Endodermal cell (in vitro differentiated cells): ENCODE results near the gene CCDC106. TPM values are rescaled to one million over a fixed set of nuclear protein-coding genes. Genes with fewer than 3 reads are reported as not detected.
A peak's percentile ranks its signal among the peaks of the same experiment; 100 is the strongest.

Experiments
- DNase-seq: peaks from one replicate; pipeline ENCODE4 v3.0.0-alpha.2; 2017
- H3K27ac ChIP-seq: 2 replicates; pipeline ENCODE4 v1.5.1; 2013; ENCODE audit warnings: mild to moderate bottlenecking, low read depth, low read length, moderate library complexity
- H3K27me3 ChIP-seq: 2 replicates; pipeline ENCODE4 v1.6.1; 2013; ENCODE audit warnings: mild to moderate bottlenecking, low read length, moderate library complexity; ENCODE audit not compliant: insufficient read depth, control insufficient read depth, poor library complexity, severe bottlenecking
- H3K36me3 ChIP-seq: 2 replicates; pipeline ENCODE4 v1.7.0; 2013; ENCODE audit warnings: mild to moderate bottlenecking, low read length, moderate library complexity; ENCODE audit not compliant: control insufficient read depth, insufficient read depth
- H3K4me1 ChIP-seq: one replicate; pipeline ENCODE4 v1.7.0; 2013; ENCODE audit warnings: low read length; ENCODE audit not compliant: control insufficient read depth, insufficient read depth
- H3K4me3 ChIP-seq: 2 replicates; pipeline ENCODE4 v1.5.1; 2013; ENCODE audit warnings: mild to moderate bottlenecking, low read length, moderate library complexity
- H3K9ac ChIP-seq: 2 replicates; pipeline ENCODE4 v1.6.1; 2013; ENCODE audit warnings: mild to moderate bottlenecking, low read length, moderate library complexity; ENCODE audit not compliant: poor library complexity, severe bottlenecking; ENCODE audit errors: extremely low read depth
- H3K9me3 ChIP-seq: 2 replicates; pipeline ENCODE4 v1.6.1; 2013; ENCODE audit warnings: mild to moderate bottlenecking, low read length, moderate library complexity; ENCODE audit not compliant: control insufficient read depth
- H3K27ac Mint-ChIP-seq: 2 replicates; pipeline ENCODE4 v1.8.0; 2020; ENCODE audit warnings: mixed read lengths
- H3K27me3 Mint-ChIP-seq: 2 replicates; pipeline ENCODE4 v1.8.0; 2021; ENCODE audit warnings: mild to moderate bottlenecking, mixed read lengths; ENCODE audit not compliant: insufficient read depth
- H3K36me3 Mint-ChIP-seq: 2 replicates; pipeline ENCODE4 v1.8.0; 2020; ENCODE audit warnings: low read depth, mixed read lengths
- H3K4me1 Mint-ChIP-seq: 2 replicates; pipeline ENCODE4 v1.8.0; 2020; ENCODE audit warnings: mixed read lengths
- H3K4me3 Mint-ChIP-seq: 2 replicates; pipeline ENCODE4 v1.8.0; 2020; ENCODE audit warnings: mild to moderate bottlenecking, moderate library complexity, mixed read lengths
- H3K9me3 Mint-ChIP-seq: 2 replicates; pipeline ENCODE4 v1.8.0; 2020; ENCODE audit warnings: mild to moderate bottlenecking, mixed read lengths
- WGBS, 2 experiments: methylation state at CpG; one replicate each; pipeline versions ENCODE4 v1.1.5 to v1.1.7; 2013; ENCODE audit warnings: missing lambda C conversion rate in 2 of 2, mixed read lengths in 1 of 2; ENCODE audit not compliant: insufficient coverage in 1 of 2, insufficient read length in 1 of 2; 5-methylcytosine and 5-hydroxymethylcytosine counted together
- total RNA-seq, 2 donors: library from RNA; stranded (reverse); fragmentation: NEBNext Ultra II Directional in 1 of 2; extraction: Animal tissue kit (Norgen Biotek cat#: 25700) in 1 of 2; gene quantifications; 2 replicates in 1 of 2; 3 replicates in 1 of 2; pipeline ENCODE4 v1.2.1, GENCODE V29; 2021
- TF ChIP-seq, protein P1 (sequence below): fragments of 200-600 bp; sonication (generic); conservative IDR thresholded peaks from 2 replicates; pipeline ENCODE4 v1.5.0; 2021; ENCODE audit warnings: antibody characterized with exemption, mild to moderate bottlenecking

The CCDC106 gene
- total RNA-seq, 2 donors from 2014 or later: 18.0 to 24.9 TPM

DNA sequence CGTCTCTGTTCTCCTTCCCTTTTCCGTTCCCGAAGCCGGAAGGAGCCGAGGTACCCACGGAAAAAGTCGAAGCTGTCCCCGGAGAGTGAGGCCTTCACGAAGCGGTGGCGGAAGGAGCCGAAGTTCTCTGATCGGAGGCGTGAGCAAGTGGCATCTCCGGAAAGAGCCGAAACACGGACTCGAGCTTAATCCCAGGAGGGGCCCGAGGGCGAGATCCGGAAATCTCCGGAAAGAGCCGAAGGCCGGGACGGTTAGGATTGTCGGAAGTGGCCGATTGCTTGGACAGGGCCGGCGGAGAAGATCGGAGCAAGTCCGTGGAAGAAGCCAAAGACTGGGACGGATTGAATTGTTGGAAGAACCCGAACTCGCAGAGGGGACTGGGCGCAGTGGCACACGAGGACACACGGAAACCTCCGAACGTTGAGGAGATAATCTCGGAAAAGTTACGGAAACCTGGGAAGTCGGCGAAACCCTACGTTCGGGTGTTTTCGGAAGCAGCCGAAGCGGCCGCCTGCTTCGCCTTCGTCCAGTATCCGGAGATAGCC lies 6.4 kb downstream of the CCDC106 start:
- TF ChIP-seq, protein P1, sequence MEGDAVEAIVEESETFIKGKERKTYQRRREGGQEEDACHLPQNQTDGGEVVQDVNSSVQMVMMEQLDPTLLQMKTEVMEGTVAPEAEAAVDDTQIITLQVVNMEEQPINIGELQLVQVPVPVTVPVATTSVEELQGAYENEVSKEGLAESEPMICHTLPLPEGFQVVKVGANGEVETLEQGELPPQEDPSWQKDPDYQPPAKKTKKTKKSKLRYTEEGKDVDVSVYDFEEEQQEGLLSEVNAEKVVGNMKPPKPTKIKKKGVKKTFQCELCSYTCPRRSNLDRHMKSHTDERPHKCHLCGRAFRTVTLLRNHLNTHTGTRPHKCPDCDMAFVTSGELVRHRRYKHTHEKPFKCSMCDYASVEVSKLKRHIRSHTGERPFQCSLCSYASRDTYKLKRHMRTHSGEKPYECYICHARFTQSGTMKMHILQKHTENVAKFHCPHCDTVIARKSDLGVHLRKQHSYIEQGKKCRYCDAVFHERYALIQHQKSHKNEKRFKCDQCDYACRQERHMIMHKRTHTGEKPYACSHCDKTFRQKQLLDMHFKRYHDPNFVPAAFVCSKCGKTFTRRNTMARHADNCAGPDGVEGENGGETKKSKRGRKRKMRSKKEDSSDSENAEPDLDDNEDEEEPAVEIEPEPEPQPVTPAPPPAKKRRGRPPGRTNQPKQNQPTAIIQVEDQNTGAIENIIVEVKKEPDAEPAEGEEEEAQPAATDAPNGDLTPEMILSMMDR: no peak
- H3K9ac ChIP-seq: peak overlapping the region; percentile 96
- H3K9me3 ChIP-seq: no peaks in the 10 kb centered on the region
- Mint-ChIP-seq H3K27ac (peak overlapping the region; percentile 99), H3K4me3 (peak overlapping the region; percentile 94), H3K4me1 (peaks cover 25% of the 10 kb centered on the region), H3K27me3 (peaks cover 2% of the 10 kb centered on the region), H3K36me3 (peaks cover 10% of the 10 kb centered on the region), H3K9me3 (no peaks in the 10 kb centered on the region)
- peaks cover 11% of the 10 kb centered on the region for H3K36me3 ChIP-seq
- H3K27ac ChIP-seq: peak overlapping the region; percentile 97
- DNase-seq: peak; percentile 100
- peak overlapping the region; percentile 97 for H3K4me3 ChIP-seq
- H3K27me3 ChIP-seq: no peaks in the 10 kb centered on the region
- WGBS, 2 experiments: 0 to 1% methylated on average over 39 to 52 of the region's 52 CpGs
- H3K4me1 ChIP-seq: peaks cover 5% of the 10 kb centered on the region

DNA sequence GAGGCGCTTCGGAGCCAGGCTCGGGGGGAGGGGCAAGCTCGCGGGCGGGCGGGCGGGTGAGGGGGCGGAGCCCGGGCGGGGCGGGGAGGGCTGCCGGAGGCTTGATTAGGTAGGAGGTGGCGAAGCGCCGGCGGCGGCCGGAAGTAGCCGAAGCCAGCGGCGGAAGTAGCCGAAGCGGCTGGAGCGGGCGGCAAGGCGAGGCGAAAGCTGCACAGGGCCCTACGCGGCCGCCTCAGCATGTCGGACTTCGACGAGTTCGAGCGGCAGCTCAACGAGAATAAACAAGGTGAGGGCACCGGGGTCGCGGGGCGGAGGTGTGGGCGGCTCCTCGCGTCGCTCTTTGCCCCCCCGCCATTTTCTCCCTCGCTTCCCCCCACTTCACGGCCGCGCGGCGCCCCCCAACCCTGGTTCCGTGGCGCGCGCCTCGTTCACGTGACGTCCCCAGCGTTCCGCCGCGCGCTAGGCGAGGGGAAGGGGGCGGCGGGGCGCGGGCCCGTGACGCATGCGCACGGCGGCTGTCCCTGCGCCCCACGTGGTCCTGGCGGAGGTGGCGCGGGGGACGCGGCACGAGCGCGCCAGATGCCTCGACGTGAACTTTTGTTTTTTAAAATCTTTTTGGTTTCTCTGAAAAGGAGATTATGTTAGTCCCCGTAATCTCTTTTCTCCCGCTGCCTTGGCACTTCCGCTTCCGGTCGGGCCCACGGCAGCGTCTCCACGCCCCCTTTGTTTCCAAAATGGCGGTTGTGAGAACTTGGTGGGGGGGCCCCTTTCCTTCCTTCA lies 7.0 kb downstream of the CCDC106 start, which contains the start of gene U2AF2:
TSS of gene U2AF2 (plus strand) at position 168 of the 780 bp plus-strand sequence. CDS start at position 238, 70 bp downstream.
- Histone ChIP-seq H3K9ac (peak within 1 kb of the TSS; percentile 96), H3K27me3 (no peaks in the 10 kb centered on the region), H3K4me1 (peaks cover 5% of the 10 kb centered on the region), H3K9me3 (no peaks in the 10 kb centered on the region), H3K4me3 (peak within 1 kb of the TSS; percentile 97), H3K36me3 (peaks cover 14% of the 10 kb centered on the region), H3K27ac (peak within 1 kb of the TSS; percentile 99)
- TF ChIP-seq, protein P1: no peak
- Mint-ChIP-seq H3K36me3 (peaks cover 14% of the 10 kb centered on the region), H3K4me1 (peaks cover 25% of the 10 kb centered on the region), H3K9me3 (no peaks in the 10 kb centered on the region), H3K27me3 (peaks cover 2% of the 10 kb centered on the region), H3K4me3 (peak within 1 kb of the TSS; percentile 94), H3K27ac (peak within 1 kb of the TSS; percentile 99)
- DNase-seq: peak; percentile 99
- WGBS, 2 experiments: 0 to 3% methylated on average over 26 to 94 of the region's 95 CpGs

DNA sequence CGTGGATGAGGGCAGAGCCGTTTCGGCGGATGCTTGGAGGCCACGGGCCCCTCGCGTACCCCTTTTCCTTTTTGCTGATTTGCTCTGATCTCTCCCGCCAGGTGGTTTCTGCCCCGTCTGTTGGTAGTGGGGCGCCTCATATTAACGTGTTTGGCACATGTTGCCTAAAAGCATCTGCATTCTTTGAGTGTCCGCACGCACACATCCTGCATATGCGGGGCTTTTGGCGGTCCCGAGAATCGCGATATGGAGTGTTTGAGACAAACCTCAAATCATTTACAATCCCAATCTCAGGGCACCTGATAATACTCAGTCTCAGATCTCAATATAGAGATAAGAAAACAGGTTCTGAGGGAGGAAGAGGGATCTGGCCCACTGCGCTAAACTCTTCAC lies 7.6 kb downstream of the CCDC106 start:
- peak overlapping the region; percentile 93 for H3K27ac Mint-ChIP-seq
- peaks cover 2% of the 10 kb centered on the region for H3K27me3 Mint-ChIP-seq
- H3K9me3 Mint-ChIP-seq: no peaks in the 10 kb centered on the region

More for the DNA sequence above, 7.6 kb downstream of the CCDC106 start:
- TF ChIP-seq, protein P1: no peak
- no peak for DNase-seq
- Histone ChIP-seq H3K27me3 (no peaks in the 10 kb centered on the region), H3K36me3 (peaks cover 17% of the 10 kb centered on the region), H3K27ac (peak overlapping the region; percentile 99), H3K4me3 (peak overlapping the region; percentile 97), H3K9me3 (no peaks in the 10 kb centered on the region), H3K4me1 (peaks cover 5% of the 10 kb centered on the region), H3K9ac (peak overlapping the region; percentile 94)
- Mint-ChIP-seq H3K36me3 (peaks cover 20% of the 10 kb centered on the region), H3K4me3 (peak overlapping the region; percentile 94), H3K4me1 (peaks cover 25% of the 10 kb centered on the region)
- WGBS, 2 experiments: 0% methylated on average over 10 to 19 of the region's 19 CpGs
